Suprapubic skin (tissue), 4 donors: ENCODE measurements around the gene PDE6D. TPM values are rescaled to one million over a fixed set of nuclear protein-coding genes. Genes with fewer than 3 reads are reported as not detected.

Source experiments
- DNase-seq, 2 donors: peaks; one replicate each; pipeline ENCODE4 v3.0.0-alpha.2; 2019; ENCODE audit warnings: low spot score in 2 of 2
- H3K27ac ChIP-seq: fragments of 200-600 bp; sonication (generic); one replicate; pipeline ENCODE4 v1.5.1; 2019
- H3K27me3 ChIP-seq: fragments of 200-600 bp; sonication (generic); one replicate; pipeline ENCODE4 v1.5.1; 2019
- H3K36me3 ChIP-seq: fragments of 200-600 bp; sonication (generic); one replicate; pipeline ENCODE4 v1.5.1; 2019
- H3K4me1 ChIP-seq: fragments of 200-600 bp; sonication (generic); one replicate; pipeline ENCODE4 v1.5.1; 2019
- H3K4me3 ChIP-seq: fragments of 200-600 bp; sonication (generic); one replicate; pipeline ENCODE4 v1.5.1; 2019; ENCODE audit warnings: mild to moderate bottlenecking
- H3K9me3 ChIP-seq: fragments of 200-600 bp; sonication (generic); one replicate; pipeline ENCODE4 v1.5.1; 2019
- EP300 ChIP-seq: sonication (generic); formaldehyde crosslinking; IDR thresholded peaks from one replicate; pipeline ENCODE4 v1.6.1; 2017; ENCODE audit warnings: antibody characterized with exemption
- POLR2A ChIP-seq, 2 donors: fragments of 450-650 bp; IDR thresholded peaks; one replicate each; pipeline ENCODE4 v1.6.1; 2017; ENCODE audit warnings: antibody characterized with exemption in 2 of 2, mild to moderate bottlenecking in 2 of 2, moderate library complexity in 2 of 2
- POLR2AphosphoS5 ChIP-seq, 3 donors: sonication (generic); formaldehyde crosslinking; IDR thresholded peaks; one replicate each; pipeline ENCODE4 v1.6.1; 2017; ENCODE audit warnings: antibody characterized with exemption in 3 of 3
- WGBS: methylation state at CpG from one replicate; pipeline ENCODE4 v1.1.5; 2018; 5-methylcytosine and 5-hydroxymethylcytosine counted together
- total RNA-seq, 4 donors: library from RNA; depleted of rRNA; stranded (reverse); fragments of >200 nt; gene quantifications; one replicate each; pipeline ENCODE4 v1.1.0, GENCODE V29; 2016
- TF ChIP-seq, protein P1 (sequence below), 2 donors: fragments of 200-600 bp in 1 of 2; fragments of 450-650 bp in 1 of 2; sonication (generic) in 1 of 2; IDR thresholded peaks; one replicate each; pipeline ENCODE4 v1.5.1; 2016 to 2019; ENCODE audit warnings: antibody characterized with exemption in 2 of 2, mild to moderate bottlenecking in 1 of 2, moderate library complexity in 1 of 2

Gene PDE6D
- total RNA-seq, 4 donors from 2014 or later: 14.6 to 23.7 (median 22.2) TPM

GRCh38 chr2:231686192-231687100 is 94.6 kb downstream of the PDE6D start:
- H3K4me3 ChIP-seq: no peak overlapping the region
- TF ChIP-seq POLR2A (IDR thresholded peaks at IDR 0.05): no peak
- TF ChIP-seq, protein P1, sequence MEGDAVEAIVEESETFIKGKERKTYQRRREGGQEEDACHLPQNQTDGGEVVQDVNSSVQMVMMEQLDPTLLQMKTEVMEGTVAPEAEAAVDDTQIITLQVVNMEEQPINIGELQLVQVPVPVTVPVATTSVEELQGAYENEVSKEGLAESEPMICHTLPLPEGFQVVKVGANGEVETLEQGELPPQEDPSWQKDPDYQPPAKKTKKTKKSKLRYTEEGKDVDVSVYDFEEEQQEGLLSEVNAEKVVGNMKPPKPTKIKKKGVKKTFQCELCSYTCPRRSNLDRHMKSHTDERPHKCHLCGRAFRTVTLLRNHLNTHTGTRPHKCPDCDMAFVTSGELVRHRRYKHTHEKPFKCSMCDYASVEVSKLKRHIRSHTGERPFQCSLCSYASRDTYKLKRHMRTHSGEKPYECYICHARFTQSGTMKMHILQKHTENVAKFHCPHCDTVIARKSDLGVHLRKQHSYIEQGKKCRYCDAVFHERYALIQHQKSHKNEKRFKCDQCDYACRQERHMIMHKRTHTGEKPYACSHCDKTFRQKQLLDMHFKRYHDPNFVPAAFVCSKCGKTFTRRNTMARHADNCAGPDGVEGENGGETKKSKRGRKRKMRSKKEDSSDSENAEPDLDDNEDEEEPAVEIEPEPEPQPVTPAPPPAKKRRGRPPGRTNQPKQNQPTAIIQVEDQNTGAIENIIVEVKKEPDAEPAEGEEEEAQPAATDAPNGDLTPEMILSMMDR (IDR thresholded peaks at IDR 0.05): no peak
- TF ChIP-seq EP300: no peak
- no peak for TF ChIP-seq POLR2AphosphoS5 (IDR thresholded peaks at IDR 0.05)
- H3K27ac ChIP-seq: no peak overlapping the region
- H3K4me1 ChIP-seq: peaks cover 13% of the 10 kb centered on the region
- DNase-seq: no peak
- H3K27me3 ChIP-seq: no peaks in the 10 kb centered on the region
- H3K36me3 ChIP-seq: no peaks in the 10 kb centered on the region
- no peaks in the 10 kb centered on the region for H3K9me3 ChIP-seq
- 87% methylated on average over 10 of the region's 11 CpGs for WGBS

DNA sequence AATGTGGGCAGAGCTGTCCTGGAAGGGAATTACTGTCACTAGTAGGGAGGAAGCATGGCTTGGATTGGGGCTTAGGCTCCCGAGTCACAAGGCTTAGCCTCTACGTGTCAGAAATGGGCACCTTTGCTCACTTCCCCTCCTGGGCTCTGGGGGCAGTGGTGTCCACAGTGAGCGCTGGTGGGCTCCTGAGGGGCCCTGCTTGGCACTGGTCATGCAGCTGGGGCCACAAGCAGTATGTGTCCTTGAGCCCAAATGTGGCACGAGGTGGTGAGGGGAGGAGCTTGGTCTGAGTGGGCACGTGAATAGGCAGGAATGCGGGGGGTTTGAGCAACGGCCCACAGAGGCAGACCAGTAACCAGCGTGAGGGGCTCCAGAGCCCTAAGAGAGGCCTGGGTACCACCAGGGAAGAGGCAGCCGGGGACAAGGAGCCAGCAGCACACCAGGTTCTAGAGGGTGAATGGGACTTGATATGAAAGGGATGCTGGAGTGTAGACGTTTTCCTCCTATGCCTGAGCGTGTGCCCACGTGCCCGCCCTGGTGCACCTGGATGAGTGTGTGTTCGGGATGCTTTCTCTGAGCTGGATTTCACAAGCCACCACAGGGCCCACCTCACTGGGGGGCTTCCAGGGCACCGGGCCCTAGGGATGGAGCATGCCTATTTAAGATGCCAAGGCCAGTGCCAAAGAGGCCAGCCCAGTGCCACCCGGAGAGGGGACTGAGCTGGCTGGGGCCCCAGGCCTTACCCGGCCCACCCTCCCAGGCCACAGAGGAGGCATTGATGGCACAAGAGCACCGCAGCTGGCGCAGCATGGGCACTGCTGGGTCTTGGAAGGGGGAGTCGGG is 95.5 kb downstream of the PDE6D start:
- H3K9me3 ChIP-seq: no peaks in the 10 kb centered on the region
- H3K4me1 ChIP-seq: peaks cover 21% of the 10 kb centered on the region
- TF ChIP-seq, protein P1 (IDR thresholded peaks at IDR 0.05): no peak
- no peak for TF ChIP-seq POLR2AphosphoS5 (IDR thresholded peaks at IDR 0.05)
- no peak for TF ChIP-seq POLR2A (IDR thresholded peaks at IDR 0.05)
- no peak for TF ChIP-seq EP300
- DNase-seq: no peak
- no peaks in the 10 kb centered on the region for H3K27me3 ChIP-seq
- no peak overlapping the region for H3K27ac ChIP-seq
- no peaks in the 10 kb centered on the region for H3K36me3 ChIP-seq
- no peak overlapping the region for H3K4me3 ChIP-seq
- 65% methylated on average over 12 of the region's 20 CpGs for WGBS

DNA sequence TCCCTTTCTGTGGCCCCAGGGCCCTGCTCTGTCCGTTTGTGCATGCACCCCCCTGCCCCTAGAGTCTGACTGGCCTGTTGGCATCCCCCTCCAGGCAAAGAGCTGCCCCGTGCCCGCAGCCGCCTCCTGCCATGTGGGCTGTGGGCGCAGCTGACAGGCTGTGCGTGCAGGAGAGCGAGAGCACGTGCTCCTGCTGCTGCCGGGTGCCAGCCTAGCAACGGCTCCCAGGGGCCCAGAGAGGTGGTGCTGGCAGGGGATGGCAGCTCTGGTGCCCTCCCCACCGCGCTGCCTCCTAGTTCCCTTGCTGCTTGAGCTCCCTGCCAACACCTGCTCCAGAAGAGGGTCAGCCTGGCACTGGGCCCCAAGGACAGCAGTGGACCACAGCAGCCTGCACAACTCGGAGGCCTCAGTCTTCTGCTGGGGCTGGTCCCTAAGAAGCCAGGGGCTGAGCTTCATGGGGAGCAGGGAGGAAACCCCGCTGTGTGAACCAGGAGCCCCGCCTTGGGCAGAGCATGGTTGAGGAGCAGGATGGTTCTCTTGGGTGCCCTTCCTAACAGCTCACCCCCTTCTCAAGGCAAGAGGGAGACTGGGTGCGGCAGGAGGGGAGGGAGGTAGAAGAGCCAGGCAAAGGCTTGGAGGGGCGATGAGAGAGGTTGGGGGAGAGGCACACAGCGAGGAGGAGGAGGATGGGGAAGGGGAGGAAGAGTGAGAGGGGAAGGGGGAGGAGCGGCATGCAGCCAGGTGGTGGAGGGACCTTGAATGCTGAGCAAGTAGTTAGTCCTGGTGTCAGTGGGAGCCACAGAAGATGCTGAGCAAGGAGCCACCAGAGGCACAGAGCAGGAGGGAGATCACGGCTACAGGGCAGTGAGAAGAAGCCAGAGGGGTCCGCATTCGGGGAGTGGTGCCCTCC is 96.5 kb downstream of the PDE6D start:
- WGBS: 71% methylated on average over 14 of the region's 22 CpGs
- no peak for TF ChIP-seq POLR2AphosphoS5 (IDR thresholded peaks at IDR 0.05)
- no peak for TF ChIP-seq POLR2A (IDR thresholded peaks at IDR 0.05)
- TF ChIP-seq, protein P1 (IDR thresholded peaks at IDR 0.05): no peak
- no peak overlapping the region for H3K27ac ChIP-seq
- peaks cover 28% of the 10 kb centered on the region for H3K4me1 ChIP-seq
- no peak overlapping the region for H3K4me3 ChIP-seq
- no peaks in the 10 kb centered on the region for H3K9me3 ChIP-seq
- no peak for DNase-seq
- no peaks in the 10 kb centered on the region for H3K36me3 ChIP-seq
- H3K27me3 ChIP-seq: no peaks in the 10 kb centered on the region

GRCh38 chr2:231683292-231684235 is 97.5 kb downstream of the PDE6D start:
- 93% methylated on average over 6 of the region's 8 CpGs for WGBS
- no peak for TF ChIP-seq EP300
- TF ChIP-seq, protein P1 (IDR thresholded peaks at IDR 0.05): no peak
- peaks cover 28% of the 10 kb centered on the region for H3K4me1 ChIP-seq
- no peak for DNase-seq
- H3K27ac ChIP-seq: no peak overlapping the region
- H3K36me3 ChIP-seq: no peaks in the 10 kb centered on the region
- H3K4me3 ChIP-seq: no peak overlapping the region
- no peaks in the 10 kb centered on the region for H3K9me3 ChIP-seq
- no peaks in the 10 kb centered on the region for H3K27me3 ChIP-seq
